PC-3 (cell line): ENCODE measurements around the gene EYS.

Experiments used
- EZH2 ChIP-seq: fragments of 300-600 bp; sonication (generic); IDR thresholded peaks from one replicate; pipeline ENCODE4 v1.6.1; 2017; ENCODE audit warnings: antibody characterized with exemption, mild to moderate bottlenecking, low read length; ENCODE audit not compliant: unreplicated experiment
- TF ChIP-seq, protein P1 (sequence below): fragments of 300-600 bp; sonication (generic); conservative IDR thresholded peaks from 2 replicates; pipeline ENCODE4 v1.5.1; 2017; ENCODE audit warnings: antibody characterized with exemption, low read depth, mild to moderate bottlenecking, low read length

DNA sequence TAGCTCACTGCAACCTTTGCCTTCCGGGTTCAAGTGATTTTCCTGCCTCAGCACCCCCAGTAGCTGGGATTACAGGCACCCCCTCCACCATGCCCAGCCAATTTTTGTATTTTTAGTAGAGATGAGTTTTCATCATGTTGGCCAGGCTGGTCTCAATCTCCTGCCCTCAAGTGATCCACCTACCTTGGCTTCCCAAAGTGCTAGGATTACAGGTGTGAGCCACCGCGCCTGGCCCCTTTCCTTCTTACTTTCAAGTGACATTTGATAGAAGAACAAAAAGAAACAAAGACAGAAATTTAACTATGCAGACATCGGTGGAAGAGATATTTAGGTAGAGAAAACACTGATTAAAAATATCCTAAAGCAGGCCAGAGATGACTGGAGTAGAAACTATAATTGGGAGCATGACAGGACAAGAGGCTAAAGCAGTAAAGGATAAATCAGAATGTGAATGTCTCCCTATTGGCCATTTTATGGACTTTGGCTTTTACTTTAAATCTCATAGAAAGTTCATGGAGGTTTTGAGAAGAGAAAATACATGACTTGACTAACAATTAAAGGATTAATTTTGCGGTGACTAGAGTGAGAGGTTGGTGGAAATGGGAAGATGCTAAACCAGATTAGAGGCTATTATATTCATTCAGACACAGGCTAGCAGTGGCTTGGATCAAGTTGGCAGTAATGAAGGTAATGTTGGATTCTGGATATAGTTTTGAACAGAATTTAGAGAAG, 2.2 kb upstream of the EYS start:
- TF ChIP-seq, protein P1, sequence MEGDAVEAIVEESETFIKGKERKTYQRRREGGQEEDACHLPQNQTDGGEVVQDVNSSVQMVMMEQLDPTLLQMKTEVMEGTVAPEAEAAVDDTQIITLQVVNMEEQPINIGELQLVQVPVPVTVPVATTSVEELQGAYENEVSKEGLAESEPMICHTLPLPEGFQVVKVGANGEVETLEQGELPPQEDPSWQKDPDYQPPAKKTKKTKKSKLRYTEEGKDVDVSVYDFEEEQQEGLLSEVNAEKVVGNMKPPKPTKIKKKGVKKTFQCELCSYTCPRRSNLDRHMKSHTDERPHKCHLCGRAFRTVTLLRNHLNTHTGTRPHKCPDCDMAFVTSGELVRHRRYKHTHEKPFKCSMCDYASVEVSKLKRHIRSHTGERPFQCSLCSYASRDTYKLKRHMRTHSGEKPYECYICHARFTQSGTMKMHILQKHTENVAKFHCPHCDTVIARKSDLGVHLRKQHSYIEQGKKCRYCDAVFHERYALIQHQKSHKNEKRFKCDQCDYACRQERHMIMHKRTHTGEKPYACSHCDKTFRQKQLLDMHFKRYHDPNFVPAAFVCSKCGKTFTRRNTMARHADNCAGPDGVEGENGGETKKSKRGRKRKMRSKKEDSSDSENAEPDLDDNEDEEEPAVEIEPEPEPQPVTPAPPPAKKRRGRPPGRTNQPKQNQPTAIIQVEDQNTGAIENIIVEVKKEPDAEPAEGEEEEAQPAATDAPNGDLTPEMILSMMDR, result no peak
- no peak for TF ChIP-seq EZH2
